Parathyroid adenoma (tissue), 2 donors: ENCODE data around the gene PIK3C2G.

Experiments
- H2AFZ ChIP-seq: fragments of 300-600 bp; sonication (generic); one replicate; pipeline ENCODE4 v1.7.0; 2017; ENCODE audit warnings: antibody characterized with exemption, mild to moderate bottlenecking
- H3K27ac ChIP-seq: fragments of 300-600 bp; sonication (generic); one replicate; pipeline ENCODE4 v1.7.0; 2017
- H3K27me3 ChIP-seq: fragments of 300-600 bp; sonication (generic); one replicate; pipeline ENCODE4 v1.7.0; 2017; ENCODE audit warnings: low read length; ENCODE audit not compliant: control insufficient read depth, insufficient read depth
- H3K36me3 ChIP-seq: fragments of 300-600 bp; sonication (generic); one replicate; pipeline ENCODE4 v1.7.0; 2017; ENCODE audit warnings: low read length; ENCODE audit not compliant: control insufficient read depth, insufficient read depth
- H3K4me1 ChIP-seq: fragments of 300-600 bp; sonication (generic); one replicate; pipeline ENCODE4 v1.7.0; 2017; ENCODE audit warnings: control low read depth
- H3K4me2 ChIP-seq: fragments of 300-600 bp; sonication (generic); one replicate; pipeline ENCODE4 v1.7.0; 2017; ENCODE audit warnings: low read length
- H3K4me3 ChIP-seq: fragments of 300-600 bp; sonication (generic); one replicate; pipeline ENCODE4 v1.7.0; 2017; ENCODE audit warnings: low read depth, low read length
- H3K79me2 ChIP-seq: fragments of 300-600 bp; sonication (generic); one replicate; pipeline ENCODE4 v1.7.0; 2017; ENCODE audit warnings: control low read depth
- H3K9ac ChIP-seq: fragments of 300-600 bp; sonication (generic); one replicate; pipeline ENCODE4 v1.7.0; 2017; ENCODE audit warnings: mild to moderate bottlenecking
- H3K9me3 ChIP-seq: fragments of 300-600 bp; sonication (generic); one replicate; pipeline ENCODE4 v1.7.0; 2017; ENCODE audit warnings: low read length; ENCODE audit not compliant: control insufficient read depth
- CTCF ChIP-seq: fragments of 300-600 bp; sonication (generic); IDR thresholded peaks from one replicate; pipeline ENCODE4 v1.7.0; 2017; ENCODE audit warnings: antibody characterized with exemption, mild to moderate bottlenecking
- donor health status: primary hyperparathyroidism.

Gene PIK3C2G

DNA sequence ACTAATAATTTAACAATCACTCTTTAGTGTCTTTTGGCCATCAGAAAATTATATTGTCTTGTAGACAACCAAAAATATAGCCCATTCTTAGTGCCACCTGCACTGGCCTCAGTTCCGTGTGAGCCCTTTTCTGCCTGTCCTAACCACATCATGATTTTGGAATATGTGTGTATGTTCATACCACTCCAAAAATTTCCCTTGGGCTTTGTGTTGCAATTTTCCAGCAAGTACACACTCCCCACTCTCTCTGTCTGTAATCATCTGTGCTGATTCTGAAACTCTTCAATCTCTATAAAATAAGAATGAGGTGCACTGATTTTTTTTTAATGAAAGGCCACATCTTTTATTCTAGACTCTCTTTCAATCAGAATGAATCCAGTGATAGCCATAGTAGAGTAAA lies 196.0 kb downstream of the PIK3C2G start:
- H3K27ac ChIP-seq: no peak overlapping the region
- TF ChIP-seq CTCF: no peak

DNA sequence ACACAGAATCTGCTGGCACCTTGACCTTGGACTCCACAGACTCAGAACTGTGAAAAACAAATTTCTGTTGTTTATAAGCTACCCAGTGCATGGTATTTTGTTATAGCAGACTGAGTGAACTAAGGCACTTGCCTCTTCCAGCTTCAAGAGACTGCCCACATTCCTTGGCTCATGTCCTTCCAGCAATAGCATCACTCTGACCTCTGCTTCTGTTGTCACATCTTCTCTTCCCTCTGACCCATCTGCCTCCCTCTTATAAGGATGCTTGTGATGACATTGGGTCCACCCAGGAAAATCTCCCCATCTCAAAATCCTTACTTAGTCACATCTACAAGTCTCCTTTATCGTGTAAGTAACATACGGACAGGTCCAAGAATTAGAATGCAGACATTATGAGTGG lies 200.4 kb downstream of the PIK3C2G start:
- Histone ChIP-seq H3K27ac (no peak overlapping the region), H3K4me1 (no peaks in the 10 kb centered on the region), H3K27me3 (no peaks in the 10 kb centered on the region)

More for the DNA sequence above, 196.0 kb downstream of the PIK3C2G start:
- H2AFZ ChIP-seq: no peak overlapping the region
- no peaks in the 10 kb centered on the region for H3K79me2 ChIP-seq
- H3K4me3 ChIP-seq: no peak overlapping the region
- H3K4me2 ChIP-seq: no peak overlapping the region
- H3K27me3 ChIP-seq: no peaks in the 10 kb centered on the region
- no peaks in the 10 kb centered on the region for H3K9me3 ChIP-seq
- no peaks in the 10 kb centered on the region for H3K4me1 ChIP-seq
- H3K9ac ChIP-seq: no peak overlapping the region
- no peaks in the 10 kb centered on the region for H3K36me3 ChIP-seq

DNA sequence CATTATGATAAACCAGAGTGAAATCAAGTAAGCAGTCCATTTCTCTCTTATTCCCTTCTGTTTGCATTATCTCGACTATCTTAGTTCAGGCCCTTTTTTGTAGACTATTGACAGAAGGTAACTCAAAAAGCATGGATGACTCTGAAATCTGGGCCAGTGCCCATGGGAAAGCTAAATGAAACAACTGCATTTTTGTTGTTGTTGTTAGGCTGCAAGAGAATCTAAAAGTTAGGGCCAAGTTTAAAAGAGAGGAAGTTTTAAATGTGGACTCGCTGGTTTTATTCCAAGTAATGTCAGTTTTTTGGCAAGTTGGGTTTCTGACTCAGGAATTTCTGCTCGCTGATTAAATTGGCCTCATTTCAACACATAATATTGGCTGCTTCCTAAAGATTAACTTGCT lies 201.1 kb downstream of the PIK3C2G start:
- Histone ChIP-seq H3K79me2 (no peaks in the 10 kb centered on the region), H3K27me3 (no peaks in the 10 kb centered on the region), H3K9me3 (no peaks in the 10 kb centered on the region), H3K27ac (no peak overlapping the region), H2AFZ (no peak overlapping the region), H3K4me2 (no peak overlapping the region), H3K4me3 (no peak overlapping the region), H3K4me1 (no peaks in the 10 kb centered on the region), H3K9ac (no peak overlapping the region), H3K36me3 (no peaks in the 10 kb centered on the region)
- no peak for TF ChIP-seq CTCF

More for the DNA sequence above, 200.4 kb downstream of the PIK3C2G start:
- no peak overlapping the region for H3K4me3 ChIP-seq
- H2AFZ ChIP-seq: no peak overlapping the region
- no peaks in the 10 kb centered on the region for H3K9me3 ChIP-seq
- no peaks in the 10 kb centered on the region for H3K36me3 ChIP-seq
- no peak overlapping the region for H3K9ac ChIP-seq
- no peak for TF ChIP-seq CTCF
- H3K79me2 ChIP-seq: no peaks in the 10 kb centered on the region
- no peak overlapping the region for H3K4me2 ChIP-seq

GRCh38 chr12:18467620-18468245 lies 206.4 kb downstream of the PIK3C2G start:
- H3K9me3 ChIP-seq: no peaks in the 10 kb centered on the region
- no peaks in the 10 kb centered on the region for H3K27me3 ChIP-seq

More at GRCh38 chr12:18467620-18468245, 206.4 kb downstream of the PIK3C2G start:
- no peaks in the 10 kb centered on the region for H3K4me1 ChIP-seq
- no peak overlapping the region for H3K27ac ChIP-seq
- no peak for TF ChIP-seq CTCF
- no peak overlapping the region for H3K4me3 ChIP-seq
- no peak overlapping the region for H3K4me2 ChIP-seq
- H3K36me3 ChIP-seq: no peaks in the 10 kb centered on the region
- no peaks in the 10 kb centered on the region for H3K79me2 ChIP-seq
- H3K9ac ChIP-seq: no peak overlapping the region
- no peak overlapping the region for H2AFZ ChIP-seq
